Activated T-cell treated with anti-CD3 and anti-CD28 coated beads, Interleukin-2, amount 50 U/mL, for 72 hours (primary cell): Measurements from ENCODE around the gene E4F1. TPM values are rescaled to one million over a fixed set of nuclear protein-coding genes. Genes with fewer than 3 reads are reported as not detected.

ENCODE experiments used
- ATAC-seq, 2 donors: fragments of 150-1000 bp; cut with Tn5 transposase; replicated peaks in 1 of 2; 2 replicates each; pipeline ENCODE4 v1.10.0; 2021; ENCODE audit warnings: moderate library complexity in 2 of 2, mild to moderate bottlenecking in 1 of 2
- DNase-seq, 2 donors: peaks; one replicate each; pipeline ENCODE4 v3.0.0; 2021 to 2022; ENCODE audit warnings: mixed read lengths in 1 of 2
- H3K27ac Mint-ChIP-seq: one replicate; pipeline ENCODE4 v1.8.0; 2022; ENCODE audit warnings: mild to moderate bottlenecking, moderate library complexity, mixed read lengths
- H3K27me3 Mint-ChIP-seq: one replicate; pipeline ENCODE4 v1.8.0; 2022; ENCODE audit warnings: low read depth, mixed read lengths
- H3K36me3 Mint-ChIP-seq, 2 donors: one replicate each; pipeline ENCODE4 v1.8.0; 2022; ENCODE audit warnings: mixed read lengths in 2 of 2, mild to moderate bottlenecking in 1 of 2; ENCODE audit not compliant: insufficient read depth in 2 of 2
- H3K4me1 Mint-ChIP-seq: one replicate; pipeline ENCODE4 v1.8.0; 2022; ENCODE audit warnings: low read depth, mixed read lengths
- H3K4me3 Mint-ChIP-seq, 2 donors: one replicate each; pipeline ENCODE4 v1.8.0; 2022; ENCODE audit warnings: mild to moderate bottlenecking in 2 of 2, mixed read lengths in 2 of 2, moderate library complexity in 2 of 2
- H3K9me3 Mint-ChIP-seq, 2 donors: one replicate each; pipeline ENCODE4 v1.8.0; 2022; ENCODE audit warnings: mixed read lengths in 2 of 2
- total RNA-seq, 2 donors: library from RNA; stranded (reverse); gene quantifications; one replicate each; pipeline ENCODE4 v1.2.3, GENCODE V29; 2022

Gene E4F1
- total RNA-seq, 2 donors from 2014 or later, result 22.1 to 24.3 TPM

GRCh38 chr16:2211923-2212347 is 11.5 kb upstream of the E4F1 start:
- DNase-seq (no peak), ATAC-seq (no peak)
- Mint-ChIP-seq H3K36me3 (peaks cover 2 to 7% of the 10 kb centered on the region in 2 donors), H3K27me3 (no peaks in the 10 kb centered on the region), H3K27ac (no peak overlapping the region), H3K4me3 (peak overlapping the region; percentile 45 to 63), H3K9me3 (no peaks in the 10 kb centered on the region), H3K4me1 (peaks cover 43% of the 10 kb centered on the region)

GRCh38 chr16:2212362-2213324 is 10.7 kb upstream of the E4F1 start:
- peak overlapping the region; percentile 86 to 92 for H3K4me3 Mint-ChIP-seq
- DNase-seq (no peak), ATAC-seq (no peak)
- H3K27me3 Mint-ChIP-seq, result no peaks in the 10 kb centered on the region
- H3K27ac Mint-ChIP-seq, result no peak overlapping the region
- H3K4me1 Mint-ChIP-seq, result peaks cover 42% of the 10 kb centered on the region
- H3K36me3 Mint-ChIP-seq, result peaks cover 2 to 3% of the 10 kb centered on the region in 2 donors
- H3K9me3 Mint-ChIP-seq, result no peaks in the 10 kb centered on the region

GRCh38 chr16:2213817-2214718 is 9.3 kb upstream of the E4F1 start:
- peaks cover 39% of the 10 kb centered on the region for H3K4me1 Mint-ChIP-seq
- peaks cover 0 to 1% of the 10 kb centered on the region in 2 donors for H3K36me3 Mint-ChIP-seq
- H3K9me3 Mint-ChIP-seq, result no peaks in the 10 kb centered on the region
- DNase-seq, result peak in 1 of 2 donors; percentile 33
- ATAC-seq, result peak in 1 of 2 donors; percentile 4
- H3K4me3 Mint-ChIP-seq, result peak overlapping the region; percentile 86 to 92
- H3K27me3 Mint-ChIP-seq, result no peaks in the 10 kb centered on the region
- H3K27ac Mint-ChIP-seq, result peak overlapping the region; percentile 75

- peak; percentile 91 to 93 for ATAC-seq
- H3K36me3 Mint-ChIP-seq, result peaks cover 0 to 1% of the 10 kb centered on the region in 2 donors
- H3K4me3 Mint-ChIP-seq, result peak within 1 kb of the TSS; percentile 89 to 92
- no peaks in the 10 kb centered on the region for H3K9me3 Mint-ChIP-seq
- no peak for DNase-seq
- H3K27ac Mint-ChIP-seq, result peak within 1 kb of the TSS; percentile 75
- peaks cover 39% of the 10 kb centered on the region for H3K4me1 Mint-ChIP-seq
- no peaks in the 10 kb centered on the region for H3K27me3 Mint-ChIP-seq
Observed at GRCh38 chr16:2214719-2214968, 8.7 kb upstream of the E4F1 start, which contains the start of gene PGP. Gene PGP, minus strand, starts transcription at chr16:2214840. Its CDS starts 63 bp downstream, at chr16:2214777.

- Mint-ChIP-seq H3K9me3 (no peaks in the 10 kb centered on the region), H3K36me3 (peaks cover 0 to 1% of the 10 kb centered on the region in 2 donors), H3K27ac (no peak overlapping the region), H3K4me3 (peak overlapping the region; percentile 63 to 89), H3K4me1 (peaks cover 39% of the 10 kb centered on the region), H3K27me3 (no peaks in the 10 kb centered on the region)
- DNase-seq (no peak), ATAC-seq (no peak)
Observed at GRCh38 chr16:2216330-2216729, 7.1 kb upstream of the E4F1 start.

GRCh38 chr16:2223942-2224486 is 623 bp downstream of the E4F1 start:
- H3K4me1 Mint-ChIP-seq, result peaks cover 18% of the 10 kb centered on the region
- DNase-seq (peak; percentile 32 to 41), ATAC-seq (peak; percentile 13)
- no peaks in the 10 kb centered on the region for H3K36me3 Mint-ChIP-seq
- no peaks in the 10 kb centered on the region for H3K9me3 Mint-ChIP-seq
- no peaks in the 10 kb centered on the region for H3K27me3 Mint-ChIP-seq
- H3K4me3 Mint-ChIP-seq, result peak overlapping the region; percentile 87 to 91
- peak overlapping the region; percentile 57 for H3K27ac Mint-ChIP-seq

- Mint-ChIP-seq H3K36me3 (no peaks in the 10 kb centered on the region), H3K4me3 (peak overlapping the region in 1 of 2 donors; percentile 17), H3K27ac (no peak overlapping the region), H3K9me3 (no peaks in the 10 kb centered on the region), H3K27me3 (no peaks in the 10 kb centered on the region), H3K4me1 (peaks cover 18% of the 10 kb centered on the region)
- ATAC-seq (no peak), DNase-seq (no peak)
Observed at GRCh38 chr16:2226245-2226793, 2.9 kb downstream of the E4F1 start.

GRCh38 chr16:2226918-2227317 is 3.5 kb downstream of the E4F1 start:
- ATAC-seq, result no peak
- no peak overlapping the region for H3K27ac Mint-ChIP-seq
- no peak overlapping the region for H3K4me3 Mint-ChIP-seq
- peaks cover 18% of the 10 kb centered on the region for H3K4me1 Mint-ChIP-seq
- H3K9me3 Mint-ChIP-seq, result no peaks in the 10 kb centered on the region
- DNase-seq, result no peak
- H3K36me3 Mint-ChIP-seq, result no peaks in the 10 kb centered on the region
- H3K27me3 Mint-ChIP-seq, result no peaks in the 10 kb centered on the region

GRCh38 chr16:2228161-2228824 is 4.9 kb downstream of the E4F1 start:
- H3K36me3 Mint-ChIP-seq, result no peaks in the 10 kb centered on the region
- H3K4me3 Mint-ChIP-seq, result no peak overlapping the region
- H3K27ac Mint-ChIP-seq, result no peak overlapping the region
- no peaks in the 10 kb centered on the region for H3K27me3 Mint-ChIP-seq
- peaks cover 18% of the 10 kb centered on the region for H3K4me1 Mint-ChIP-seq
- ATAC-seq, result no peak
- no peak for DNase-seq
- no peaks in the 10 kb centered on the region for H3K9me3 Mint-ChIP-seq

GRCh38 chr16:2229091-2229490 is 5.7 kb downstream of the E4F1 start:
- no peak overlapping the region for H3K4me3 Mint-ChIP-seq
- H3K9me3 Mint-ChIP-seq, result no peaks in the 10 kb centered on the region
- peaks cover 18% of the 10 kb centered on the region for H3K4me1 Mint-ChIP-seq
- no peak for DNase-seq
- H3K27me3 Mint-ChIP-seq, result no peaks in the 10 kb centered on the region
- ATAC-seq, result no peak
- H3K27ac Mint-ChIP-seq, result no peak overlapping the region
- H3K36me3 Mint-ChIP-seq, result peaks cover 0 to 3% of the 10 kb centered on the region in 2 donors

GRCh38 chr16:2229632-2230250 is 6.3 kb downstream of the E4F1 start:
- peaks cover 12% of the 10 kb centered on the region for H3K4me1 Mint-ChIP-seq
- DNase-seq (no peak), ATAC-seq (no peak)
- no peak overlapping the region for H3K4me3 Mint-ChIP-seq
- peaks cover 0 to 3% of the 10 kb centered on the region in 2 donors for H3K36me3 Mint-ChIP-seq
- no peaks in the 10 kb centered on the region for H3K9me3 Mint-ChIP-seq
- H3K27ac Mint-ChIP-seq, result no peak overlapping the region
- H3K27me3 Mint-ChIP-seq, result no peaks in the 10 kb centered on the region

GRCh38 chr16:2230376-2230775 is 7.0 kb downstream of the E4F1 start:
- H3K27ac Mint-ChIP-seq, result no peak overlapping the region
- DNase-seq (no peak), ATAC-seq (no peak)
- H3K27me3 Mint-ChIP-seq, result no peaks in the 10 kb centered on the region
- peaks cover 8% of the 10 kb centered on the region for H3K4me1 Mint-ChIP-seq
- H3K4me3 Mint-ChIP-seq, result no peak overlapping the region
- H3K36me3 Mint-ChIP-seq, result peaks cover 1 to 4% of the 10 kb centered on the region in 2 donors
- no peaks in the 10 kb centered on the region for H3K9me3 Mint-ChIP-seq
